Adrenal gland (tissue), 5 donors: ENCODE measurements around the gene SEC61A2.

Experiments used
- POLR2A ChIP-seq, 2 donors: fragments of 450-650 bp; IDR thresholded peaks; one replicate each; pipeline ENCODE4 v1.6.1; 2017; ENCODE audit warnings: antibody characterized with exemption in 2 of 2, mild to moderate bottlenecking in 2 of 2, moderate library complexity in 1 of 2
- TF ChIP-seq, protein P1 (sequence below), 6 experiments: fragments of 450-650 bp in 4 of 6; fragments of 200-600 bp in 2 of 6; sonication (generic) in 1 of 6; IDR thresholded peaks; 1 replicate in 5 of 6; 2 replicates in 1 of 6; pipeline versions ENCODE4 v1.5.1 to v1.8.0; 2016 to 2021; ENCODE audit warnings: antibody characterized with exemption in 6 of 6, mild to moderate bottlenecking in 2 of 6, moderate library complexity in 1 of 6
- donor health status: DM: no; HTN: no; CAD: no.

DNA sequence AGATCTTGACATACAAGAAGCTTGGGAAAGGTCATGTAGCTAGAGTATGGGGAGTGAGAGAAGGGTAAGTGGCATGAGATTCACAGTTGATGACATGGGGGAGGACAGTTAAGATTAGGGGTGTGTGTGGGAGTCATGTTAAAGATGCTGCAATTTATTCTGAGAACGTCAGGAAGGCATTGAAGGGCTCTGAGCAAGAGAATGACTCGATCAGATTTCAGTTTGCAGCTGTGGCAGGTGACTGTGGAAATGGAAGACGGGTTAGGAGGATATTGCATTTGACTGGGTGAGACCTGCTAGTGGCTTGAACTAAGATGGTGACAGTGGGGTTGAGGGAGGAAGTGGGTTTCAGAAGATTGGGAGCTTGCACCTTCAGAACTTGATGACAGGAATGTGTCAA lies 72.1 kb downstream of the SEC61A2 start:
- TF ChIP-seq, protein P1, sequence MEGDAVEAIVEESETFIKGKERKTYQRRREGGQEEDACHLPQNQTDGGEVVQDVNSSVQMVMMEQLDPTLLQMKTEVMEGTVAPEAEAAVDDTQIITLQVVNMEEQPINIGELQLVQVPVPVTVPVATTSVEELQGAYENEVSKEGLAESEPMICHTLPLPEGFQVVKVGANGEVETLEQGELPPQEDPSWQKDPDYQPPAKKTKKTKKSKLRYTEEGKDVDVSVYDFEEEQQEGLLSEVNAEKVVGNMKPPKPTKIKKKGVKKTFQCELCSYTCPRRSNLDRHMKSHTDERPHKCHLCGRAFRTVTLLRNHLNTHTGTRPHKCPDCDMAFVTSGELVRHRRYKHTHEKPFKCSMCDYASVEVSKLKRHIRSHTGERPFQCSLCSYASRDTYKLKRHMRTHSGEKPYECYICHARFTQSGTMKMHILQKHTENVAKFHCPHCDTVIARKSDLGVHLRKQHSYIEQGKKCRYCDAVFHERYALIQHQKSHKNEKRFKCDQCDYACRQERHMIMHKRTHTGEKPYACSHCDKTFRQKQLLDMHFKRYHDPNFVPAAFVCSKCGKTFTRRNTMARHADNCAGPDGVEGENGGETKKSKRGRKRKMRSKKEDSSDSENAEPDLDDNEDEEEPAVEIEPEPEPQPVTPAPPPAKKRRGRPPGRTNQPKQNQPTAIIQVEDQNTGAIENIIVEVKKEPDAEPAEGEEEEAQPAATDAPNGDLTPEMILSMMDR (IDR thresholded peaks at IDR 0.05), result no peak
- TF ChIP-seq POLR2A (IDR thresholded peaks at IDR 0.05), result no peak
